ENCODE measurements around the gene FBRS.
A peak's percentile ranks its signal among the peaks of the same experiment; 100 is the strongest.
"Not testable (repeated sequence)": the region's sequence is repeated elsewhere in the genome, so short reads cannot be mapped to it uniquely, and the experiment has no call there.

Gene FBRS

GRCh38 chr16:30698139-30698815 lies 40.0 kb downstream of the FBRS start:
- DNase-seq (ENCODE audit: low read depth in 3 of 3, low spot score in 1 of 3): peak; percentile 97 to 99 (median 98)

- peak; percentile 43 to 78 (median 64) for DNase-seq (ENCODE audit: low read depth in 3 of 3, low spot score in 1 of 3)
These were observed 40.8 kb downstream of the FBRS start, which contains the start of gene SRCAP for GRCh38 chr16:30698816-30699614. Gene SRCAP, plus strand, starts transcription at chr16:30699171. Its CDS starts 1,654 bp downstream, at chr16:30700825.

GRCh38 chr16:30699615-30700099 lies 41.4 kb downstream of the FBRS start:
- DNase-seq (ENCODE audit: low read depth in 3 of 3, low spot score in 1 of 3): no peak

GRCh38 chr16:30700491-30700890 lies 42.3 kb downstream of the FBRS start:
- no peak for DNase-seq (ENCODE audit: low read depth in 3 of 3, low spot score in 1 of 3)

- no peak for DNase-seq (ENCODE audit: low read depth in 3 of 3, low spot score in 1 of 3)
These were observed 42.7 kb downstream of the FBRS start for GRCh38 chr16:30700971-30701370.

- DNase-seq (ENCODE audit: low read depth in 3 of 3, low spot score in 1 of 3): not testable (repeated sequence)
These were observed 44.8 kb downstream of the FBRS start for GRCh38 chr16:30703071-30703470.

- DNase-seq (ENCODE audit: low read depth in 3 of 3, low spot score in 1 of 3): no peak
These were observed 45.7 kb downstream of the FBRS start for GRCh38 chr16:30703971-30704370.

- no peak for DNase-seq (ENCODE audit: low read depth in 3 of 3, low spot score in 1 of 3)
These were observed 47.8 kb downstream of the FBRS start for GRCh38 chr16:30706046-30706445.

GRCh38 chr16:30710971-30711370 lies 52.7 kb downstream of the FBRS start:
- DNase-seq (ENCODE audit: low read depth in 3 of 3, low spot score in 1 of 3): no peak

- DNase-seq (ENCODE audit: low read depth in 3 of 3, low spot score in 1 of 3): no peak
These were observed 53.5 kb downstream of the FBRS start for GRCh38 chr16:30711712-30712111.

- peak in 1 of 3 donors; percentile 11 for DNase-seq (ENCODE audit: low read depth in 3 of 3, low spot score in 1 of 3)
These were observed 57.7 kb downstream of the FBRS start for GRCh38 chr16:30715750-30716445.

- no peak for DNase-seq (ENCODE audit: low read depth in 3 of 3, low spot score in 1 of 3)
These were observed 61.9 kb downstream of the FBRS start for GRCh38 chr16:30720086-30720485.

All from stimulated activated CD4-positive, alpha-beta T cell treated with anti-CD3 and anti-CD28 coated beads, TNF-alpha, amount 100 ng/mL, for 1 hour (primary cell).